KOPT-K1 (cell line): ENCODE data around the gene TYW1.
"Not testable (repeated sequence)": the region's sequence is repeated elsewhere in the genome, so short reads cannot be mapped to it uniquely, and the experiment has no call there.

Experiments used
- H3K27ac ChIP-seq: fragments of 200-600 bp; sonication (generic); 2 replicates; pipeline ENCODE4 v1.5.1; 2016; ENCODE audit warnings: antibody characterized with exemption, mild to moderate bottlenecking, low read depth, low read length; ENCODE audit not compliant: poor library complexity, severe bottlenecking
- H3K36me3 ChIP-seq: fragments of 200-600 bp; sonication (generic); 2 replicates; pipeline ENCODE4 v1.5.1; 2017; ENCODE audit warnings: antibody characterized with exemption, mild to moderate bottlenecking, low read length, moderate library complexity; ENCODE audit not compliant: insufficient read depth
- H3K9me3 ChIP-seq: fragments of 200-600 bp; sonication (generic); 2 replicates; pipeline ENCODE4 v1.5.1; 2017; ENCODE audit warnings: antibody characterized with exemption, low read length, mild to moderate bottlenecking; ENCODE audit not compliant: insufficient read depth, poor library complexity, severe bottlenecking

Gene TYW1

GRCh38 chr7:66974986-66975590 is 21.5 kb upstream of the TYW1 start:
- H3K27ac ChIP-seq: no peak overlapping the region
- H3K9me3 ChIP-seq: peaks cover 6% of the 10 kb centered on the region
- H3K36me3 ChIP-seq: no peaks in the 10 kb centered on the region

GRCh38 chr7:66978312-66978711 is 18.3 kb upstream of the TYW1 start:
- peaks cover 14% of the 10 kb centered on the region for H3K9me3 ChIP-seq
- not testable (repeated sequence) for H3K27ac ChIP-seq, H3K36me3 ChIP-seq

GRCh38 chr7:66979013-66979412 is 17.6 kb upstream of the TYW1 start:
- H3K36me3 ChIP-seq, H3K27ac ChIP-seq: not testable (repeated sequence)
- peaks cover 14% of the 10 kb centered on the region for H3K9me3 ChIP-seq

- H3K9me3 ChIP-seq: peaks cover 14% of the 10 kb centered on the region
- not testable (repeated sequence) for H3K27ac ChIP-seq, H3K36me3 ChIP-seq
Measured at GRCh38 chr7:66980336-66980735, 16.3 kb upstream of the TYW1 start.

GRCh38 chr7:66989552-66989951 is 7.1 kb upstream of the TYW1 start:
- peaks cover 62% of the 10 kb centered on the region for H3K36me3 ChIP-seq
- not testable (repeated sequence) for H3K27ac ChIP-seq, H3K9me3 ChIP-seq

GRCh38 chr7:66994051-66994450 is 2.6 kb upstream of the TYW1 start:
- H3K36me3 ChIP-seq: peaks cover 45% of the 10 kb centered on the region
- H3K27ac ChIP-seq: peak overlapping the region; percentile 65
- not testable (repeated sequence) for H3K9me3 ChIP-seq

GRCh38 chr7:66994691-66995049 is 2.0 kb upstream of the TYW1 start:
- Histone ChIP-seq H3K27ac (peak overlapping the region; percentile 65), H3K36me3 (peaks cover 48% of the 10 kb centered on the region)
- H3K9me3 ChIP-seq: not testable (repeated sequence)

- H3K9me3 ChIP-seq: not testable (repeated sequence)
- H3K27ac ChIP-seq: peak within 1 kb of the TSS; percentile 68
Measured at GRCh38 chr7:66995050-66995776, 1.4 kb upstream of the TYW1 start, which contains the start of gene SBDS. Gene SBDS, minus strand, starts transcription at chr7:66995586. Its CDS starts 169 bp downstream, at chr7:66995417.

GRCh38 chr7:67000601-67001258 is 4.1 kb downstream of the TYW1 start:
- H3K27ac ChIP-seq: not testable (repeated sequence)
- H3K36me3 ChIP-seq: peaks cover 30% of the 10 kb centered on the region

More at GRCh38 chr7:66995050-66995776, 1.4 kb upstream of the TYW1 start, which contains the start of gene SBDS:
- peaks cover 47% of the 10 kb centered on the region for H3K36me3 ChIP-seq

GRCh38 chr7:67004145-67004544 is 7.5 kb downstream of the TYW1 start:
- not testable (repeated sequence) for H3K9me3 ChIP-seq, H3K27ac ChIP-seq
- H3K36me3 ChIP-seq: peaks cover 53% of the 10 kb centered on the region

More at GRCh38 chr7:67000601-67001258, 4.1 kb downstream of the TYW1 start:
- H3K9me3 ChIP-seq: not testable (repeated sequence)

- Histone ChIP-seq H3K27ac (no peak overlapping the region), H3K9me3 (no peaks in the 10 kb centered on the region), H3K36me3 (peaks cover 74% of the 10 kb centered on the region)
Measured at GRCh38 chr7:67006965-67007364, 10.3 kb downstream of the TYW1 start.

- Histone ChIP-seq H3K36me3 (peaks cover 81% of the 10 kb centered on the region), H3K27ac (no peak overlapping the region), H3K9me3 (no peaks in the 10 kb centered on the region)
Measured at GRCh38 chr7:67008260-67008659, 11.6 kb downstream of the TYW1 start.

- peaks cover 88% of the 10 kb centered on the region for H3K36me3 ChIP-seq
- not testable (repeated sequence) for H3K9me3 ChIP-seq, H3K27ac ChIP-seq
Measured at GRCh38 chr7:67009677-67010076, 13.0 kb downstream of the TYW1 start.

GRCh38 chr7:67014076-67014622 is 17.5 kb downstream of the TYW1 start:
- not testable (repeated sequence) for H3K9me3 ChIP-seq, H3K27ac ChIP-seq
- peaks cover 82% of the 10 kb centered on the region for H3K36me3 ChIP-seq

- H3K27ac ChIP-seq, H3K9me3 ChIP-seq: not testable (repeated sequence)
- H3K36me3 ChIP-seq: peaks cover 83% of the 10 kb centered on the region
Measured at GRCh38 chr7:67017971-67018370, 21.3 kb downstream of the TYW1 start.
